ENCODE measurements around the gene DNM1. TPM values are rescaled to one million over a fixed set of nuclear protein-coding genes. Genes with fewer than 3 reads are reported as not detected.
A peak's percentile ranks its signal among the peaks of the same experiment; 100 is the strongest.

Gene DNM1
- total and polyA plus RNA-seq, 4 donors: 0.29 to 5.9 (median 1.1) TPM

- H3K9ac ChIP-seq (ENCODE audit: low read depth in 1 of 2, low read length in 2 of 2): no peak overlapping the region
- WGBS: 90% methylated on average over 7 of the region's 7 CpGs
- no peaks in the 10 kb centered on the region for H3K9me3 ChIP-seq (ENCODE audit: control insufficient read depth in 4 of 4, low read length in 3 of 4)
- no peak overlapping the region for H3K27ac ChIP-seq (ENCODE audit: low read depth in 1 of 2, low read length in 2 of 2)
- TF ChIP-seq RXRA (IDR thresholded peaks at IDR 0.05) (no peak), RAD21 (IDR thresholded peaks at IDR 0.05) (no peak), FOXA1 (IDR thresholded peaks at IDR 0.05) (no peak)
- H3K36me3 ChIP-seq (ENCODE audit: control insufficient read depth in 4 of 4, insufficient read depth in 3 of 4, low read depth in 1 of 4, low read length in 3 of 4): no peaks in the 10 kb centered on the region
- DNase-seq (ENCODE audit: low spot score): no peak
- peaks cover 3 to 14% (median 6%) of the 10 kb centered on the region in 4 donors for H3K4me1 ChIP-seq (ENCODE audit: control insufficient read depth in 4 of 4, insufficient read depth in 4 of 4, low read length in 3 of 4)
- no peaks in the 10 kb centered on the region for H3K27me3 ChIP-seq (ENCODE audit: control insufficient read depth in 4 of 4, insufficient read depth in 4 of 4, low read length in 3 of 4)
- H3K4me3 ChIP-seq (ENCODE audit: low read depth in 1 of 3, low read length in 3 of 3): no peak overlapping the region
Observed at GRCh38 chr9:128155736-128156500, 47.3 kb upstream of the DNM1 start.

- peak overlapping the region; percentile 43 to 72 (median 58) for H3K4me3 ChIP-seq (ENCODE audit: low read depth in 1 of 3, low read length in 3 of 3)
- H3K36me3 ChIP-seq (ENCODE audit: control insufficient read depth in 4 of 4, insufficient read depth in 3 of 4, low read depth in 1 of 4, low read length in 3 of 4): peaks cover 0 to 12% (median 2%) of the 10 kb centered on the region in 4 donors
- DNase-seq (ENCODE audit: low spot score): no peak
- no peaks in the 10 kb centered on the region for H3K9me3 ChIP-seq (ENCODE audit: control insufficient read depth in 4 of 4, low read length in 3 of 4)
- 48% methylated on average over 11 of the region's 11 CpGs for WGBS
- H3K4me1 ChIP-seq (ENCODE audit: control insufficient read depth in 4 of 4, insufficient read depth in 4 of 4, low read length in 3 of 4): peaks cover 3 to 16% (median 7%) of the 10 kb centered on the region in 4 donors
- no peak for TF ChIP-seq NR2F2 (IDR thresholded peaks at IDR 0.05)
- TF ChIP-seq GABPA (IDR thresholded peaks at IDR 0.05 in 1 of 2, conservative IDR thresholded peaks at IDR 0.05 in 1 of 2): no peak
- TF ChIP-seq ATF3 (IDR thresholded peaks at IDR 0.05): no peak
- TF ChIP-seq HNF4G (IDR thresholded peaks at IDR 0.05): no peak
- TF ChIP-seq HNF4A (conservative IDR thresholded peaks at IDR 0.05): no peak
- TF ChIP-seq FOXA1 (IDR thresholded peaks at IDR 0.05): no peak
- TF ChIP-seq TAF1 (conservative IDR thresholded peaks at IDR 0.05): no peak
- no peak for TF ChIP-seq CTCF (IDR thresholded peaks at IDR 0.05; ENCODE audit: low read depth, low read length, missing input control)
- no peak for TF ChIP-seq EGR1 (IDR thresholded peaks at IDR 0.05; ENCODE audit: low read depth in 2 of 2)
- TF ChIP-seq YY1 (IDR thresholded peaks at IDR 0.05): no peak
- TF ChIP-seq JUND (IDR thresholded peaks at IDR 0.05): no peak
- no peak for TF ChIP-seq FOXA2 (IDR thresholded peaks at IDR 0.05)
- no peak for TF ChIP-seq MAX (IDR thresholded peaks at IDR 0.05)
- TF ChIP-seq RXRA (IDR thresholded peaks at IDR 0.05): no peak
- no peak for TF ChIP-seq REST (IDR thresholded peaks at IDR 0.05)
- no peak for TF ChIP-seq SP1 (IDR thresholded peaks at IDR 0.05)
- TF ChIP-seq RAD21 (IDR thresholded peaks at IDR 0.05): no peak
- no peak for TF ChIP-seq ZBTB33 (IDR thresholded peaks at IDR 0.05)
- no peaks in the 10 kb centered on the region for H3K27me3 ChIP-seq (ENCODE audit: control insufficient read depth in 4 of 4, insufficient read depth in 4 of 4, low read length in 3 of 4)
- H3K27ac ChIP-seq (ENCODE audit: low read depth in 1 of 2, low read length in 2 of 2): peak overlapping the region; percentile 35 to 70
- H3K9ac ChIP-seq (ENCODE audit: low read depth in 1 of 2, low read length in 2 of 2): no peak overlapping the region
Observed at GRCh38 chr9:128159522-128159783, 43.7 kb upstream of the DNM1 start.

All from liver (tissue), 9 donors.